ENCODE measurements around the gene EFNA4. TPM values are rescaled to one million over a fixed set of nuclear protein-coding genes. Genes with fewer than 3 reads are reported as not detected.

The EFNA4 gene, protein sequence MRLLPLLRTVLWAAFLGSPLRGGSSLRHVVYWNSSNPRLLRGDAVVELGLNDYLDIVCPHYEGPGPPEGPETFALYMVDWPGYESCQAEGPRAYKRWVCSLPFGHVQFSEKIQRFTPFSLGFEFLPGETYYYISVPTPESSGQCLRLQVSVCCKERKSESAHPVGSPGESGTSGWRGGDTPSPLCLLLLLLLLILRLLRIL
- 20.2 TPM for polyA plus RNA-seq (ENCODE audit: insufficient read length)
- long read RNA-seq, donor 1, transcript EFNA4-202 (4 exons, 1,263 nt), result major isoform, 18 of 19 reads
- long read RNA-seq, donor 1, partial matches to known transcripts, result 0 of 19 reads
- long read RNA-seq, donor 1, other reads (novel, unspliced or antisense), result 0 of 19 reads
- long read RNA-seq, donor 2, transcript EFNA4-202 (4 exons, 1,263 nt), result major isoform, 11 of 12 reads
- long read RNA-seq, donor 2, partial matches to known transcripts, result 0 of 12 reads
- long read RNA-seq, donor 2, other reads (novel, unspliced or antisense), result 0 of 12 reads
- long read RNA-seq, donor 3, transcript EFNA4-202 (4 exons, 1,263 nt), result major isoform, 5 of 6 reads
- long read RNA-seq, donor 3, partial matches to known transcripts, result 0 of 6 reads
- long read RNA-seq, donor 3, other reads (novel, unspliced or antisense), result 0 of 6 reads
- long read RNA-seq, donor 4, result 0 reads
- long read RNA-seq, donor 5, transcript EFNA4-202 (4 exons, 1,263 nt), result major isoform, 20 of 37 reads
- long read RNA-seq, donor 5, partial matches to known transcripts, result 14 of 37 reads
- long read RNA-seq, donor 5, other reads (novel, unspliced or antisense), result 0 of 37 reads
- long read RNA-seq, donor 6, transcript EFNA4-202 (4 exons, 1,263 nt), result major isoform, 5 of 6 reads
- long read RNA-seq, donor 6, partial matches to known transcripts, result 0 of 6 reads
- long read RNA-seq, donor 6, other reads (novel, unspliced or antisense), result 0 of 6 reads
- long read RNA-seq, donor 7, transcript EFNA4-202 (4 exons, 1,263 nt), result major isoform, 28 of 30 reads
- long read RNA-seq, donor 7, partial matches to known transcripts, result 0 of 30 reads
- long read RNA-seq, donor 7, other reads (novel, unspliced or antisense), result 0 of 30 reads
- long read RNA-seq, donor 8, transcript EFNA4-202 (4 exons, 1,263 nt), result major isoform, 5 of 7 reads
- long read RNA-seq, donor 8, partial matches to known transcripts, result 0 of 7 reads
- long read RNA-seq, donor 8, other reads (novel, unspliced or antisense), result 0 of 7 reads

DNA sequence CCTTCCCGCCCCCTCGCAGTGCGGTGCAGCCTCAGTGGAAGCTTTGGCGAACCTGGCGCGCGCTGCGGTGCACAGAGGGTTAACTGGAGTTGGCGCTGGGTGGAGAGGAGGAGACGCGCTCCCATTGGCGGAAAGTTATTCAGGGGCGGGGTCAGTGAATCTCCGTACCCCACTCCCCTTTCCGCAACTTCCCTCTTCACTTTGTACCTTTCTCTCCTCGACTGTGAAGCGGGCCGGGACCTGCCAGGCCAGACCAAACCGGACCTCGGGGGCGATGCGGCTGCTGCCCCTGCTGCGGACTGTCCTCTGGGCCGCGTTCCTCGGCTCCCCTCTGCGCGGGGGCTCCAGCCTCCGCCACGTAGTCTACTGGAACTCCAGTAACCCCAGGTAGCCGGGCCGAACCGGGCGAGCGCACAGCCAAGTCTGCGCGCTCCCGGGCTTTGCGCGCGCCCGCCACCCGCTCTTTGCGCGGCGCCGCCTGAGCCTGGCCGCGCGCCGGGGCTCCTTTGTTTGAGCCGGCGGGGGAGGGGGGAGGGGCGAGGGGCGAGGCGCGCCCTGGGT, at the start of gene EFNA4:
EFNA4 (plus strand) TSS at position 191 of the 561 bp plus-strand sequence; CDS start at position 275, 84 bp downstream.
- peak; percentile 91 for DNase-seq

DNA sequence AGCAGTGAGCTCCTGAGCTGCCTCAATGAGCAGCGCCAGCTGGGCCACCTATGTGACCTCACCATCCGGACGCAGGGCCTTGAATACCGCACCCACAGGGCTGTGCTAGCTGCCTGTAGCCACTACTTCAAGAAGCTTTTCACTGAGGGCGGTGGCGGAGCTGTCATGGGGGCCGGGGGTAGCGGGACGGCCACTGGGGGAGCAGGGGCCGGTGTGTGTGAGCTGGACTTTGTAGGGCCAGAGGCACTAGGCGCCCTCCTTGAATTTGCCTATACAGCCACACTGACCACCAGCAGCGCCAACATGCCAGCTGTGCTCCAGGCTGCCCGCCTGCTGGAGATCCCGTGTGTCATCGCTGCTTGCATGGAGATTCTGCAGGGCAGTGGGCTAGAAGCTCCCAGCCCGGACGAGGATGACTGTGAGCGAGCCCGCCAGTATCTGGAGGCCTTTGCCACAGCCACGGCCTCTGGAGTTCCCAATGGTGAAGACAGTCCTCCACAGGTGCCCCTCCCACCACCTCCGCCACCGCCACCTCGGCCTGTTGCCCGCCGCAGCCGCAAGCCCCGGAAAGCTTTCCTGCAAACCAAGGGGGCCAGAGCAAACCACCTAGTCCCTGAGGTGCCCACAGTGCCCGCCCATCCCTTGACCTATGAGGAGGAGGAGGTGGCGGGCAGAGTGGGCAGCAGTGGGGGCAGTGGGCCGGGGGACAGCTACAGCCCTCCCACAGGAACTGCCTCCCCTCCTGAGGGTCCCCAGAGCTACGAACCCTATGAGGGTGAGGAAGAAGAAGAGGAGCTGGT, 48.6 kb upstream of the EFNA4 start:
- DNase-seq, result no peak

DNA sequence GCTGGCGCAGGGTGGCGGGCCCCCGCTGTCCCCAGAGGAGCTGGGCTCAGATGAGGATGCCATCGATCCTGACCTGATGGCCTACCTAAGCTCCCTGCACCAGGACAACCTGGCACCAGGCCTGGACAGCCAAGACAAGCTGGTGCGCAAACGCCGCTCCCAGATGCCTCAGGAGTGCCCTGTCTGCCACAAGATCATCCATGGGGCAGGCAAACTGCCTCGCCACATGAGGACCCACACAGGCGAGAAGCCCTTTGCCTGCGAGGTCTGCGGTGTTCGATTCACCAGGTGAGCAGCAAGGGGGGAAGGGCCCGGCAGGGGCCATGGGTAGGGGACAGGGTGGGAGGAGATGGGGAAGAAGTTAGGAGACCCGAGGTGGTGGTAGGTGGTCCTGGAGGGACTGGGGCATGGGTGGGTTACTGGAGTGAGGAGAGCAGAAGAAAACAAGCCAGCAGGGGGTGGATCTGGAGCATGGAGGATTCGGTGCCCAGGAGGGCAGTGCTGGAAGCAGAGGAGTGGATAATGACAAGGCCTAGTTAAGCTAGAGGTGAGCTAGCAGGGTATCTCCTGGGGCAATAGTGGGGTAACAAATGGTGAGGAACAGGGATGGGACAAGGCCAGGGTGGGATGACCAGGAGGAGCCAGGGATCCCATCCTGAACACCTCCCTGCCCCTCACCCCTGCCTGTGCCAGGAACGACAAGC, 47.9 kb upstream of the EFNA4 start:
- DNase-seq, result no peak

DNA sequence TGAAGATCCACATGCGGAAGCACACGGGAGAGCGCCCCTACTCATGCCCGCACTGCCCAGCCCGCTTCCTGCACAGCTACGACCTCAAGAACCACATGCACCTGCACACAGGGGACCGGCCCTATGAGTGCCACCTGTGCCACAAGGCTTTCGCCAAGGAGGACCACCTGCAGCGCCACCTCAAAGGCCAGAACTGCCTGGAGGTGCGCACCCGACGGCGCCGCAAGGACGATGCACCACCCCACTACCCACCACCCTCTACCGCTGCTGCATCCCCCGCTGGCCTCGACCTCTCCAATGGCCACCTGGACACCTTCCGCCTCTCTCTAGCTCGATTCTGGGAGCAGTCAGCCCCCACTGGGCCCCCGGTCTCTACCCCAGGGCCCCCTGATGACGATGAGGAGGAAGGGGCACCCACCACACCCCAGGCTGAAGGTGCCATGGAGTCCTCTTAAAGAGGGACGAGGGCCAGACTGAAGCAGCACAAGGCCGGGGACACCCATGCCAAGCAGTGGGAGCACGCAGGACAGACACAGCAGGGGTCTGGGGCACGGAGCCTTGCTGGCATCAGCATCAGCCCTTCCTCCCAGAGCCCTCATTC, 47.2 kb upstream of the EFNA4 start:
- DNase-seq, result no peak

DNA sequence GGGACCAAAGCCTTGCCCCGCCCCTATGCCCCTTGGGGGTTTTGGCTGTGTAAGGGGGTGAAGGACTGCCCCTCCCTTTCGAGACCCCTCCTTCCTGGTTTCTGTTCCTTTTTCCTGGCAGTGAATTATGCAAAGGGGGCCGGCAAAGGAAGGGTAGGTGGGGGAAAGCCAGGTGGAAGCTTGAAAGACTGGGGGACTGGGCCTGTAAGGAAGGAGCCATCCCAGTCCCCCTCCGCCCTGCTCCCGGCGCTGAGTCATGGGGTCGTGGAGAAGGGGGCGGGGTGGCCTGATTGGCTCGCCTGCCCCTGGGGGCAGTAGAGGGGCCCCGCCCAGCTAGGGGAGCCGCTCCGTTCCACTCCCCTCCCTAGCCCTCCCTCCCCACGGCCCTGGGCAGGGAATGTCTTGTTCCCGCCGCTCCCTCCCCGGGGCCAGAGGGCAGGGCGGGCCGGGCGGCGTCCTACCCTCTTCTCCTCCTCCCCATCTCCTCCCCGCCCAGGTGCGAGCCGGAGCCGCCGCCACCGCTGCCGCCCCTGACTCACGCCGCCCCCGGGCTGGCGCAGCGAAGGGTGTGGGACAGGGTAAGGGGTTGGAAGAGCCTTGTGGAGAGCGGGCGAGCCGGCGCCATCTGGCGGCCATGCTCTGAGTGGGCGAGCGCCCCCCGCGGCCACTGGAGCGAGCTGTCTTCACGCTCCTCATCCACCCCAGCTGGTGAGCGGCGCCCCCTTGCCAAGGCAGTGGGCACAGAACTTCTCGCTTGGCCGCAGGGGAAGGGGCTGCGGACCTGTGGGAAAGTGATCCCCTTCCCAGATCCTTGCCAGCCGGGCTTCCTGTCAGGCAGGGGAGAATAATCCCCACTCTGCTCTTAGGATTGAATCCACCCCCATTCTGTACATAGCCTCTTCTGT, 46.2 kb upstream of the EFNA4 start:
- DNase-seq, result peak; percentile 87

DNA sequence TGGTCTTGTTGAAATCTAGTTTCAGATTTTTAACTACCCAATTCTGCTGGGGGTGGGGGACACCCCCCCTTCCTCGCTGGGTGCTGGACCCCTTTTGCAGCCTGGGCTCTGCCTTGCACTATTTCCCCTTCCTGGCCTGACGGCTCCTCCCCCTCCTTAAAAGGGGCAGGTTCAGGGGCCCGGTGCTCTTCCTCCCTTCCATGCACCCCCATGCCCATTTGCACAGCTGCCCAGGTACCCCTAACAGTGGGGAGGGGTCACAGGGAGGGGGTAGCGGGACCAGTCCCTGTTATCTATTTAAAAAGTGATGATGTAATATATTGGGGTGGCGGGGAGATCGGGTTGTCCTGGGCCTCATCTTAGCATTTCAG, 45.6 kb upstream of the EFNA4 start:
- no peak for DNase-seq

DNA sequence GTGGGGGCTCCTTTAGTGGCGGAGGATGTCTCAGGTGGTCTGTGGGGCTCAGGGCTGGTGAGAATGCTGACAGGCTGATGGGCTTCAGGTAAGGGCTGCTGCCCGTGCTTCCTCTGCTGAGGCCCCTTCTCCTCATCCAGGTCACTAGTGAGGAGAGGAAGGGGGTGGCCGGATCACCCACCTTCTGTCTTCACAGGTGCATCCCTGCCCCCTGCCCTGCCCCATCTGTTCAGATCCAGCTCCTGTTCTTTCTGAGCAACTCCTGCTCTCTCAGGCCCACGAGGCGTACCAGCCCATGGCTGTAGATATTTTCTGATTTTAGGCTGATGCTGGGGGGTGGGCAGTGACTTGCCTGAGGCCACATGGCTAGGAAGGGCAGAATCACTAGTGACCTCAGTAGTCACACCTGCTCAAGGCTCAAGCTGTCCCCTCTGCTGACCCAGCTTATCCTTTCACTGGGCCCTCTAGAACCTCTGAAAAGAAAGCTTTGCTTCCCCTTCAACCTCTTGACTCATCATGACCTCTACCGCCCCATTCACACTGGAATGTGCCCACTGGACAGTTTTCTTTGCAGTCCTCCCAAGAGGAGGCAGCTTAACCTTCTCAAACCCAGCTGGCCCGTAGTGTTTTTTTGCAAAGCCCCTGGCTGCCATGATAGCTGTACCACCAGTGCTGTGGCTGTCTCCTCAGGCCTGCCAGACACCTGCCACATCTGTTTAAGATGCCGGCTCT, 44.8 kb upstream of the EFNA4 start:
- DNase-seq, result no peak

DNA sequence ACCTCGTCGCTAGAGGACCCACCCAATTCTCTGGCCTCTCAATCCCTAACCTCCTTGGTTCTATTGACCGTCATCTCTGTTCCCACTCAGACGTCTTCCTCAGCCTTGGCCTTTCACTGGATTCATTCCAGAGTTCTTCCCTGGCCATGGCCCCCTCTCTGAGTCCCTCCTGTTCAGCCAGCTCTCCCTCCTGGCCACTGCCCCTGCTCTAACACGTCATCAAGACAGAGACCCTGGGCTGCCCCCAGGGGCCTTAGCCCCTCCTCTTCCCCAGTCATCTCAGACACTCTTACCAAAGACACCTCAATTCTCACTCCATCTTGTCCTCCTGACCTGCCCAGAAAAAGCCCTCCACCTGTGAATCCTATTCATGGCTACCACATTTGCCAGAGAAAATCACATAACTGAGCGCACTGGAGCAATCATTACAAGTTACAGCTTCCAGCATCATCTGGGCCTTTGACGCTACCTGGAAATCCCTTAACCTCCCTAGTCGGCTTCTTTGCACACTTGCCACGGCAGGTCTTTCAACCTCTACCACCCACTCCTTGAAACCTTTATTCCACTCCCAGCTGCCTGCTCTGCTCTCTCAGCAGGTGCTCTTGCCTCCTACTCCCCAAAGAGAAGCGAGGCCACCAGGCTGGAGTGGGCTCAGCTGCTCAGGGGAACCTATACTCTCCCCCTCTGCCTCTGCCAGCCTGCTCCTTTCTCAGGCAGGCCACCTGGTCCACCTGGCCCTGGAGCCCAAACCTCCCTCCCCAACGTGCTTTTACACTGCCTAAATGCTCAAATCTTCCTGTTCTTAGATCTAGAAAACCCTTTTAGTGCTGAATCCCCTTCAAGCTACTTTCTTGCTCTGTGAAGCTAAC, 43.9 kb upstream of the EFNA4 start:
- no peak for DNase-seq

DNA sequence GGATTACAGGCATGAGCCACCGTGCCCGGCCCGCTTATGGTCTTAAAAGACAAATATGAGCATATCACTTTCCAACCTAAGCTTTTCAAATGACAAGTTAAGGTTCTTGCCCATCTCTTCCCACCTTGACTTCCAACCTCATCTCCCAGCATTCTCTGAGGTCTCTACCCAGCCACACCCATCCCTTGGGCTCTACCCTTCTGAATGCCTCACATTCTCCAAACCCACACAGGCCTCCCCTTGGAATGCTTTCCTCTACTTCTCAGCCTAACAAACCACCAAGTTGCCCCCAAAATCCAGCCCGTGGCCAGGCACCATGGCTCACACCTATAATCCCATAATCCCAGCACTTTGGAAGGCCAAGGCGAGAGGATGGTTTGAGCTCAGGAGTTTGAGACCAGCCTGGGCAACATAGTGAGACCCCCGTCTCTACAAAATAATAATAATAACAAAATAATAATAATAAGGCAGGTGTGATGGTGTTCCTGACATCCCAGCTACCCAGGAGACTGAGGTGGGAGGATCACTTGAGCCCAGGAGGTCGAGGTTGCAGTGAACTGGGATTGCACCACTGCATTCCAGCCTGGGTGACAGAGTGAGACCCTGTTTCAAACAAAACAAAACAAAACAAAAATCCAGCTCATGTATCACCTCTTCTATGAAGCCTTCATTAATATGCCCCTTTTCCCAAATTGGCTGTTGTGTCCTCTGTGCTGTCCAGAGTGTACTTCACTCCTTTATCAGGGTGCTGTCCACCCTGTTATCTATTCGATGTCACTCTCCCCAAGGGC, 41.2 kb upstream of the EFNA4 start:
- DNase-seq, result no peak

DNA sequence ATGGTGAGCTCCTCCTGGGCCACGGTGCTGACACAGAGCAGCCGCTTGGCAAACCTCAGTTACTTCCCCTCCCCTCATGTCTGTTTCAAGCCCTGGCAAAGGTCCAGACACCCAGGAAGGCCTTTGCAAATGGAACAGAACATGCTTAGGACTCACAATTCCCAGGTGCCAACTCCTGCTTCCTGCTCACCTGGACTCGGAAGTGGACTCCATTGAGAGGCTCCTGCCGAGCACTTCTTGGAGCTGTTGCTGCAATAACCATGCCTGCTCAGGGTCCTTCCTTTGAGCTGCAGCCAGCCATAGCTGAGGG, 40.7 kb upstream of the EFNA4 start:
- no peak for DNase-seq

DNA sequence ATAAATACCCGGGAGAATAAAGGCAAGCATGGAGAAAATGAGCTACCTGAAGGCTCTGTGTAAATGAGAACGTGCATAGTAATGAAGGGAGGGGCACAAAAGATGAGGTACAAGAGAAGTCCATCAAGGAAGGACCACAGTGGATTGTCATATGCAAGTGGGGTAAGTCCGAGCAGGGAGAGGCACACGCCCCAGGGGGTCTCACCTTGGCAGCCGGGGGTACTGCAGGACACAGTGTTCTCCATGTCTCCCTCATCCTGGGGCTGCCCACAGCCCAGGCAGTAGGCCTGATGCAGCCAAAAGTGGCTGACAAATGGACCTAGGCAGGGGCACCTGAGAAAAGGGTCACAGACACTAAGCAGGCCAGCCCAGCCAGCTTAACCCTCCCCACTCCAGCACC, 39.9 kb upstream of the EFNA4 start:
- no peak for DNase-seq

DNA sequence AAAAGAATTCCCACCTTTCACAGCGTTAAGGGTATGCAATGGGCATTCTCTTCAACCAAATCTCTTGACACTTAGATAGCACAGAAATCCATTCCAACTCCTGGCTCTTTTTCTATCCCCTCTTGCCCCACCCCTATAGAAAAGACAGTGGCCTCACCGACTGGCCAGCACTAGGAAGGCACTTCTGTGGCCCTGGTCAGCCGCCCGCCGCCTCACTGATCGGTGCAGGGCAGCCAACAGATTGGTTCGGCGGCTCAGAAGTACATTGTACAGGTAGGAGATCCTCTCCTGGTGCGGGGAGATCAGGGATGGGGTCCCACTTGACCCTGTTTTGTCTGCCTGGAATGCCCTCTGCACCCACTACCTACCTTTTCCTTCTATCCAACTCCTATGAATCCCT, 39.2 kb upstream of the EFNA4 start:
- DNase-seq, result no peak

DNA sequence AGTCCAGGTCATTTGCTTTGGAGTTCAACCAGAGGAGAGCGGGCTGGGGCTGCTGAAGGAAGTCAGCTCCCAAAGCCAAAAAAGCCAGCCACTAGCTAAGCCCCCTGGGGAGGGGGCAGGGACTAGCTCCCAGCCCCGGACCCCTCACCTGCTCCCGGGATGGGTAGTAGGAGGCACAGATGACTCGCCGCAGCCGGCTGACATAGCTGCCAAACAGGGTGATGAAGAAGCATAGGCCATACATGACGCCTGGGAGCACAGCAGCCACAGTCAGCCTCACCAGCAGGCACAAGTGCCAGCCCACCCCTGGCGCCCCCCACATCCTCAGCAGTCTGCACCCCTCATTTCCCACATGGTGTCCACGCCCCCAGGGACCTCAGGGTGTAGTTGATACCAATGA, 37.4 kb upstream of the EFNA4 start:
- no peak for DNase-seq

DNA sequence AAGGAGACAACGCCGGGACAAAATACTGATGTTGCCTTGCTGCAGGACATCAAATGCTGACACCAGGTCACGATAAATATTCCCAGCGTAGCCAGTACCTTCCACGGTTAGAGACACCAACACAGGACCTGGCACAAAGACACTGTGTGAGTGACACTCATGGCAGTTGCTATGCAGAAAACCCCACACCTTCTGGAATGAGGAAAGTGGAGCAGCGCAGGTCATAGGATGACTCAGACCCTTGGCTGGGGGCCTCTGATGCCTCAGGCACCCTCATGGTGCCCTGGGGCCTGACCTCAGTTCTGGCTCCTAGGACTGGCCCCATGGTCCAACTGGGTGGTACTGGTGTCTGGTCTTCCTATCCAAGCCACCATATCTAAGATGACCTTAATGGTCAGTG, 37.0 kb upstream of the EFNA4 start:
- DNase-seq, result no peak

DNA sequence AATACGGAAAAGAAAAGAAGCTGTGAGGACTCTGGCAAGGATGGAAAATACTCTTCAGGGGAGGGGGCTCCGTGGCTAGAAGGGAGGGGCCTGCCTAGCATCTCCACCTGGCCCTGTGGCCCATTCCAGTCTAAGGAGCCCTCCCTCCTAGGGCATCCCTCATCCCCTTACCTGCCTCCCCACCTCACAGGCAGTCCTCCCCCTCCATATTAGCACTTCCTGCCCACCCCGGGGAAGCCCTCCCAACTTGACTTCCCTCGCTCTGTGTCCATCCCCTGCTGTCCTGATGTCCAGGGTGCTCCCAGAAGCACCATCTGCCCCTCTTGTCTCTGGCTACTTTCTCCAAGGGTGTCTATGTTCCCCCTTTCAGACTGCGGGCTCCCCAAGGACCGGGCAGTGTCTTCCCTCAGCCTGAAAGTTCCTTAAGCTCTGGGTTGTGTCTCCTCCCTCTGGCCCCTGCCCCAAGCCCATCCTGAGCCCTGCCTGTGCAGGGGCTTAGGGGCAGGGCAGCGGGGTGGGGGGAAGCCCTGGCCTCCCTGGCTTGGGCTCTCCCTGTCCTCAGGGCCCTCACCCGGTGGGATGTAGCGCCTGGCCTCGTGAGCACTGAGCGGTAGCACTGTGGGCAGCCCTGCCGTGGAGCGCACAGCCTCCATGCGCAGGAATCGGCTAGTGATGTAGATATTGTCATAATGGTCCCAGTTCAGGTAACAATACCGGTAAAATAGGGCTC, 33.9 kb upstream of the EFNA4 start:
- no peak for DNase-seq

DNA sequence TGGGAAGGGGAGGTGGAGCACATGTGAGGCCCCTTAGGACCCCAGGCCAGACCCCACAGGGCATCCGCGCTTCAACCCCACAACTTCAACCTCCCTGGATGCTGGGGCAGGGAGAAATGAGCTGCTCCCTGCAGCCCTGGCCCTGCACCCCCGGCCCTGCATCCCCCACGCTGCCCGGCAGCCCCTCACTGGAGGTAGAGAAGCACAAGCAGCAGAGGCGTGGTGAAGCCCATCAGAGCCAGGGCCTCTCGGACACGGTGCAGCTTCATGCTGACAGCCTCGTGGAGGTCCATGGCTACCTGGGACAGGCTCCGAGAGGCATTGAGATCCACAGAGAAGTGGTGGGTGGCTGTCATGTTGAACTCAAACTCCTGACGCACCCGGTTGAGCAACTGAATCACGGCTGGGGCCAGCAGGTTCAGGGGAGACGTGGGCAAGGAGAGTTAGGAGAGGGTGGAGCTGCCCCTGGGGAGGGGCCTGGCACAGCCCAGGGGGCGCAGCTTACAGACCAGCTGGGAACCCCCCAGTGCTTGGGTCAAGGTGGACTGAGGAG, 33.2 kb upstream of the EFNA4 start:
- no peak for DNase-seq

Data from left kidney (tissue), 8 donors.